Hepatic stellate cell (primary cell): Measurements from ENCODE around the gene SELENOW.

Source experiments
- DNase-seq: peaks from one replicate; pipeline ENCODE4 v3.0.0; 2011; ENCODE audit warnings: low spot score

SELENOW gene

GRCh38 chr19:47824396-47824795 is 45.9 kb downstream of the SELENOW start:
- DNase-seq: no peak

GRCh38 chr19:47826800-47827199 is 48.3 kb downstream of the SELENOW start:
- no peak for DNase-seq

GRCh38 chr19:47832723-47833122 is 54.2 kb downstream of the SELENOW start:
- DNase-seq: no peak
